OCI-LY7 (cell line): ENCODE data around the gene MED4. TPM values are rescaled to one million over a fixed set of nuclear protein-coding genes. Genes with fewer than 3 reads are reported as not detected.
A peak's percentile ranks its signal among the peaks of the same experiment; 100 is the strongest.
"Not testable (repeated sequence)": the region's sequence is repeated elsewhere in the genome, so short reads cannot be mapped to it uniquely, and the experiment has no call there.

Source experiments
- BruUV-seq: library from RNA; stranded (reverse); fragments of 400-500 nt; replicated peaks from 2 replicates; lab custom pipeline; 2021; lab: Mats Ljungman, UMichigan
- CTCF ChIA-PET: fragments of 300-600 bp; sonication (Branson Sonifier 250); formaldehyde crosslinking; loops from one replicate; lab custom pipeline; 2022; ENCODE audit warnings: antibody characterized with exemption; ENCODE audit not compliant: unreplicated experiment; lab: Charles Lee
- POLR2A ChIA-PET: fragments of 300-600 bp; sonication (Branson Sonifier 250); formaldehyde crosslinking; loops from one replicate; lab custom pipeline; 2022; ENCODE audit warnings: antibody characterized with exemption; lab: Charles Lee
- DNase-seq: peaks from one replicate; pipeline ENCODE4 v3.0.0-alpha.2; 2015; ENCODE audit warnings: low spot score
- H2AFZ ChIP-seq: fragments of 200-600 bp; sonication (generic), shearing (Covaris generic); 2 replicates; pipeline ENCODE4 v1.6.1; 2014; ENCODE audit warnings: mild to moderate bottlenecking, antibody characterized with exemption, low read length, moderate library complexity
- H3K27ac ChIP-seq: fragments of 200-600 bp; sonication (generic); 2 replicates; pipeline ENCODE4 v1.5.1; 2014; ENCODE audit warnings: mixed run types, low read depth, mild to moderate bottlenecking, moderate library complexity, low read length, inconsistent platforms; ENCODE audit not compliant: poor library complexity, severe bottlenecking
- H3K36me3 ChIP-seq: fragments of 200-600 bp; sonication (generic); 2 replicates; pipeline ENCODE4 v1.6.1; 2014; ENCODE audit warnings: mild to moderate bottlenecking, antibody characterized with exemption, low read length, moderate library complexity, mixed read lengths; ENCODE audit not compliant: insufficient read depth
- H3K4me1 ChIP-seq: fragments of 200-600 bp; sonication (generic); 2 replicates; pipeline ENCODE4 v1.5.1; 2014; ENCODE audit warnings: mild to moderate bottlenecking, low read length; ENCODE audit not compliant: insufficient read depth, poor library complexity, severe bottlenecking
- H3K4me2 ChIP-seq: fragments of 200-600 bp; sonication (generic); 2 replicates; pipeline ENCODE4 v1.6.1; 2014; ENCODE audit warnings: mild to moderate bottlenecking, low read length
- H3K4me3 ChIP-seq: fragments of 200-600 bp; sonication (generic); 2 replicates; pipeline ENCODE4 v1.5.1; 2014; ENCODE audit warnings: mild to moderate bottlenecking, low read depth, low read length; ENCODE audit not compliant: poor library complexity, severe bottlenecking
- H3K79me2 ChIP-seq: fragments of 200-600 bp; sonication (generic); 2 replicates; pipeline ENCODE4 v1.6.1; 2016; ENCODE audit warnings: low read depth, mild to moderate bottlenecking, low read length, moderate library complexity, mixed read lengths; ENCODE audit not compliant: insufficient read depth
- H3K9me2 ChIP-seq: fragments of 200-600 bp; sonication (generic); 2 replicates; pipeline ENCODE4 v1.6.1; 2016; ENCODE audit warnings: mild to moderate bottlenecking, low read length, mixed read lengths; ENCODE audit not compliant: insufficient read depth
- H3K9me3 ChIP-seq: fragments of 200-600 bp; sonication (generic); 2 replicates; pipeline ENCODE4 v1.6.1; 2014; ENCODE audit warnings: mild to moderate bottlenecking, mixed run types, low read length, mixed read lengths
- H4K20me1 ChIP-seq: fragments of 200-600 bp; sonication (generic); 2 replicates; pipeline ENCODE4 v1.6.1; 2014; ENCODE audit warnings: mild to moderate bottlenecking, antibody characterized with exemption, low read length, moderate library complexity, mixed read lengths; ENCODE audit not compliant: insufficient read depth
- EZH2phosphoT487 ChIP-seq: fragments of 200-600 bp; sonication (generic); IDR thresholded peaks from 2 replicates; pipeline ENCODE4 v1.6.1; 2018; ENCODE audit warnings: low read depth, borderline replicate concordance, mild to moderate bottlenecking, mixed run types, antibody characterized with exemption, low read length, moderate library complexity, mixed read lengths
- intact Hi-C: fragments of 100-400 bp; cut with micrococcal nuclease; formaldehyde crosslinking; loops from one replicate; pipeline ENCODE4 v1.10.0; 2022; ENCODE audit not compliant: unreplicated experiment
- total RNA-seq, 2 experiments: library from RNA; depleted of rRNA in 1 of 2; stranded (reverse); fragments of >200 nt in 1 of 2; shearing (Covaris generic) in 1 of 2; gene quantifications; 2 replicates each; pipeline ENCODE4 v1.2.3, GENCODE V29; 2014 to 2022
- TF ChIP-seq, protein P1 (sequence below): fragments of 200-600 bp; sonication (generic); conservative IDR thresholded peaks from 2 replicates; pipeline ENCODE4 v1.5.1; 2014; ENCODE audit warnings: mild to moderate bottlenecking, antibody characterized with exemption, low read length, moderate library complexity, mixed read lengths

Gene MED4
- total RNA-seq, 2 experiments from 2014 or later: 31.1 to 57.0 TPM

DNA sequence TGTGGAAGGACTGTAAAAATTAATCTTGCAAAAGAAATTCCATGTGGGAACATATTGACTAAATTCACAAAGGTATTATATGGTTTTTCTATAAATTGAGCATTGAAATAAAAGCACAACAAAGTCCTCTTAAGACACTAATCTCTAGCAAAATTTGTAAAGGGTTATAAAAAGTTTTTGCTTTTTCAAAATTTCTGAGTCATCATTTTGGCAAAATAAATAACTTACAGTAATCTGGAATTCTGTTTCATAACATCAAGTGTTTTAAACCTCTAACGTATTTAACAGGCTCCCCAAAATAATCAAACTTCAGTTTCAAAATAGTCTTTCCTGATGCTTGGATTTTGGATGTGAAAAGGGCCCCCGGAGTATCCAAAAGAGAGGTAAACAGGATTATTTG, 26.0 kb downstream of the MED4 start:
- DNase-seq: no peak
- no peak for TF ChIP-seq EZH2phosphoT487
- TF ChIP-seq, protein P1, sequence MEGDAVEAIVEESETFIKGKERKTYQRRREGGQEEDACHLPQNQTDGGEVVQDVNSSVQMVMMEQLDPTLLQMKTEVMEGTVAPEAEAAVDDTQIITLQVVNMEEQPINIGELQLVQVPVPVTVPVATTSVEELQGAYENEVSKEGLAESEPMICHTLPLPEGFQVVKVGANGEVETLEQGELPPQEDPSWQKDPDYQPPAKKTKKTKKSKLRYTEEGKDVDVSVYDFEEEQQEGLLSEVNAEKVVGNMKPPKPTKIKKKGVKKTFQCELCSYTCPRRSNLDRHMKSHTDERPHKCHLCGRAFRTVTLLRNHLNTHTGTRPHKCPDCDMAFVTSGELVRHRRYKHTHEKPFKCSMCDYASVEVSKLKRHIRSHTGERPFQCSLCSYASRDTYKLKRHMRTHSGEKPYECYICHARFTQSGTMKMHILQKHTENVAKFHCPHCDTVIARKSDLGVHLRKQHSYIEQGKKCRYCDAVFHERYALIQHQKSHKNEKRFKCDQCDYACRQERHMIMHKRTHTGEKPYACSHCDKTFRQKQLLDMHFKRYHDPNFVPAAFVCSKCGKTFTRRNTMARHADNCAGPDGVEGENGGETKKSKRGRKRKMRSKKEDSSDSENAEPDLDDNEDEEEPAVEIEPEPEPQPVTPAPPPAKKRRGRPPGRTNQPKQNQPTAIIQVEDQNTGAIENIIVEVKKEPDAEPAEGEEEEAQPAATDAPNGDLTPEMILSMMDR: no peak

DNA sequence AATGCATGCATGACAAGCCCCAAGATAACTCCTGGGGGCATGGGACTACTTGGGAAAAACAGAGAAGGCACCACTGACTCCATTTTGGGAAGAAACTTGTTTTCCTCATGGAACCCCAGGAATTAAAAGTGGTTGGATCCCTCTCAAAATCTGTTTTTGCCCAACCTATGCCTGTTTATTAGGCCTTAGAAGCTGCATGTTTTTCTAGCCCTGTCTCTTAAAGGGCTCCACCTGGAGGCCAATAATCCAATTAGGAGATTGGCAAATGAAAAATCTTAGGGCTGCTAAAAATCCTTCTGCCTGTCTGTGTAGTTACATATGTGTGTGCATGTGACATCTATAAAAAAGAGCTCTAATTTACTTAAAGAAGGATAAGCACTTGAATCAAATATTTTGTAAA, 26.9 kb downstream of the MED4 start:
- H3K27ac ChIP-seq: no peak overlapping the region
- H2AFZ ChIP-seq: no peak overlapping the region
- H3K36me3 ChIP-seq: peaks cover 99% of the 10 kb centered on the region
- POLR2A ChIA-PET: interaction anchor here (0.7 kb wide), 2 partner anchors 172 to 763 kb away, joined by 3 to 4 read pairs; no protein-coding TSS in a partner anchor
- no TSS peak for BruUV-seq
- no peaks in the 10 kb centered on the region for H3K9me2 ChIP-seq
- no peaks in the 10 kb centered on the region for H3K4me1 ChIP-seq
- no peak overlapping the region for H3K4me2 ChIP-seq
- H4K20me1 ChIP-seq: no peaks in the 10 kb centered on the region
- CTCF ChIA-PET: no interaction called here
- no peak for DNase-seq
- intact Hi-C loops: no loop called here
- peaks cover 20% of the 10 kb centered on the region; the same call in 1 of the 2 replicates for H3K9me3 ChIP-seq
- no peak overlapping the region for H3K4me3 ChIP-seq
- no peaks in the 10 kb centered on the region for H3K79me2 ChIP-seq
- TF ChIP-seq, protein P1: peak; percentile 68
- TF ChIP-seq EZH2phosphoT487: no peak

More for the DNA sequence above, 26.0 kb downstream of the MED4 start:
- peaks cover 100% of the 10 kb centered on the region for H3K36me3 ChIP-seq
- BruUV-seq: no TSS peak
- CTCF ChIA-PET: no interaction called here
- no peaks in the 10 kb centered on the region for H4K20me1 ChIP-seq
- no peak overlapping the region for H3K4me2 ChIP-seq
- no peaks in the 10 kb centered on the region for H3K79me2 ChIP-seq
- POLR2A ChIA-PET: interaction anchor here (0.6 to 0.7 kb wide), 2 partner anchors 171 to 1253 kb away, joined by 4 read pairs; no protein-coding TSS in a partner anchor
- no peak overlapping the region for H2AFZ ChIP-seq
- intact Hi-C loops: no loop called here
- H3K9me3 ChIP-seq: peaks cover 20% of the 10 kb centered on the region; the same call in 1 of the 2 replicates
- no peak overlapping the region for H3K4me3 ChIP-seq
- no peaks in the 10 kb centered on the region for H3K4me1 ChIP-seq
- no peaks in the 10 kb centered on the region for H3K9me2 ChIP-seq
- no peak overlapping the region for H3K27ac ChIP-seq

DNA sequence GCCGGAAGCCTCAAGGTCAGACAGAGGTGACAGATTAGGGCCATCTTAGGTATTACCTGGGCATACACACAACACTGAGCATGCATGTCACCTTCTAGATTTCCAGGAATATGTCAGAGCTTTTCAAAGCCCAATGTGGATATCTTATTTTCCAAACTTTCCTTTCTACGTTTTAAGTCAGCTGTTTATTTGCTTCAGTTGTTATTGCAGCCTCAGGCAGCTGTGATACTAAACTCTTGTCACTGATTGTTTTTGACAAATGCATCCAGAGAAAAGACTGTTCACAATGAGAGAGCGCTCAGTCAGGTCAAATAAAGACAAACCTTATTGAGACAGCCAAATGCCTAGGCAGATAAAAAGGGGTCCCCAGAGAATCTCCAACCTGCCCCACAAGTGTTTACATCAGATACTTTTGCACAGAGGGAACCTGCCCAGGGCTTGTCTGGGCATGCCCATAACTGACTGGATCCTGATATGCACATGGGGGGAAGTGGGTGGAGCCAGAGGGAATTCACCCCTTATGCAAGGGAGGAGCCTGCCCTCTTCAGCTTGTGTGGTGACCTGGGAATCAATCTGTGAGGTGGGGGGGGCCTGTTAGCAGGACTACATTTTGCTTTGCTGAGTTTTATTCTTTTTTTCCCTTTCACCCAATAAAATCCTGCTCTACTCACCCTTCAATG, 28.5 kb downstream of the MED4 start:
- ChIA-PET CTCF (no interaction called here), POLR2A (interaction anchor here (0.6 to 1.4 kb wide), 2 partner anchors 29 to 1269 kb away, joined by 3 to 5 read pairs; partner anchors contain the start of gene NUDT15)
- Histone ChIP-seq H3K36me3 (peaks cover 90% of the 10 kb centered on the region), H4K20me1 (no peaks in the 10 kb centered on the region), H3K27ac (no peak overlapping the region), H2AFZ (no peak overlapping the region), H3K4me3 (no peak overlapping the region), H3K9me3 (peaks cover 12% of the 10 kb centered on the region; the same call in 1 of the 2 replicates), H3K4me1 (no peaks in the 10 kb centered on the region), H3K4me2 (no peak overlapping the region), H3K9me2 (no peaks in the 10 kb centered on the region), H3K79me2 (no peaks in the 10 kb centered on the region)
- BruUV-seq: no TSS peak
- intact Hi-C loops: no loop called here
- no peak for TF ChIP-seq EZH2phosphoT487
- TF ChIP-seq, protein P1: no peak
- DNase-seq: no peak

DNA sequence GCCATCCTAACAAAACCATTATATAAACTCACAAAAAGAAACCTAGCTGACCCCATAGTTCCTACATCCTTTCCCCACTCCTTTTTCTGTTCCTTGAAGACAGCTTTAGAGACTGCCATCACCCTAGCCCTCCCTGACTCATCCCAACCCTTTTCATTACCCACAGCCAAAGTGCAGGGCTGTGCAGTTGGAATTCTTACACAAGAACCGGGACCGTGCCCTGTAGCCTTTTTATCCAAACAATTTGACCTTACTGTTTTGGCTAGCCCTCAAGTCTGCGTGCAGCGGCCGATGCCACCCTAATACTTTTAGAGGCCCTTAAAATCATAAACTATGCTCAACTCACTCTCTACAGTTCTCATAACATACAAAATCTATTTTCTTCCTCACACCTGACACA, 35.0 kb downstream of the MED4 start:
- H3K9me2 ChIP-seq, H3K4me3 ChIP-seq, H2AFZ ChIP-seq, H3K27ac ChIP-seq, H3K9me3 ChIP-seq, H3K79me2 ChIP-seq, H3K4me2 ChIP-seq, POLR2A ChIA-PET, BruUV-seq, H3K4me1 ChIP-seq, H4K20me1 ChIP-seq, DNase-seq, CTCF ChIA-PET, intact Hi-C loops: not testable (repeated sequence)
- H3K36me3 ChIP-seq: peaks cover 33% of the 10 kb centered on the region
